H54 (cell line): ENCODE data around the gene PTPRZ1.

ENCODE experiments used
- DNase-seq: peaks from one replicate; pipeline ENCODE4 v3.0.0; 2011; ENCODE audit warnings: low spot score, mixed read lengths; ENCODE audit not compliant: insufficient read length
- FAIRE-seq: peaks from 3 replicates; lab custom pipeline; 2011; peaks lifted over from hg19 to GRCh38; lab: Jason Lieb, UNC
- POLR2A ChIP-seq: IDR thresholded peaks from 2 replicates; pipeline ENCODE4 v1.6.1; 2011; ENCODE audit warnings: low read depth, mild to moderate bottlenecking, low read length

The PTPRZ1 gene

GRCh38 chr7:121914676-121915279 lies 41.8 kb downstream of the PTPRZ1 start:
- DNase-seq (no peak), FAIRE-seq (no peak)
- TF ChIP-seq POLR2A: no peak

GRCh38 chr7:121916211-121916610 lies 43.2 kb downstream of the PTPRZ1 start:
- no peak for FAIRE-seq
- no peak for DNase-seq
- no peak for TF ChIP-seq POLR2A

GRCh38 chr7:121919986-121920385 lies 47.0 kb downstream of the PTPRZ1 start:
- FAIRE-seq: no peak
- TF ChIP-seq POLR2A: no peak
- no peak for DNase-seq

GRCh38 chr7:121924269-121925186 lies 51.6 kb downstream of the PTPRZ1 start:
- FAIRE-seq (no peak), DNase-seq (no peak)
- no peak for TF ChIP-seq POLR2A

GRCh38 chr7:121931149-121931902 lies 58.4 kb downstream of the PTPRZ1 start:
- FAIRE-seq (no peak), DNase-seq (no peak)
- no peak for TF ChIP-seq POLR2A

GRCh38 chr7:121932768-121933167 lies 59.8 kb downstream of the PTPRZ1 start:
- no peak for TF ChIP-seq POLR2A
- FAIRE-seq (no peak), DNase-seq (no peak)

- no peak for TF ChIP-seq POLR2A
- no peak for FAIRE-seq
- DNase-seq: no peak
These were observed 64.1 kb downstream of the PTPRZ1 start for GRCh38 chr7:121936951-121937623.

GRCh38 chr7:121938429-121938996 lies 65.6 kb downstream of the PTPRZ1 start:
- no peak for FAIRE-seq
- DNase-seq: no peak
- TF ChIP-seq POLR2A: no peak

GRCh38 chr7:121940918-121941317 lies 68.0 kb downstream of the PTPRZ1 start:
- DNase-seq: no peak
- no peak for TF ChIP-seq POLR2A
- FAIRE-seq: no peak

GRCh38 chr7:121941830-121942229 lies 68.9 kb downstream of the PTPRZ1 start:
- TF ChIP-seq POLR2A: no peak
- FAIRE-seq (no peak), DNase-seq (no peak)

- FAIRE-seq (no peak), DNase-seq (no peak)
These were observed 72.1 kb downstream of the PTPRZ1 start for GRCh38 chr7:121945066-121945465.

GRCh38 chr7:121945480-121946236 lies 72.7 kb downstream of the PTPRZ1 start:
- no peak for DNase-seq
- FAIRE-seq: peak; percentile 48
- no peak for TF ChIP-seq POLR2A

More at GRCh38 chr7:121945066-121945465, 72.1 kb downstream of the PTPRZ1 start:
- TF ChIP-seq POLR2A: no peak
